ENCODE data around the gene NR1I3. TPM values are rescaled to one million over a fixed set of nuclear protein-coding genes. Genes with fewer than 3 reads are reported as not detected.

The NR1I3 gene
- total and polyA plus RNA-seq, 2 of the 13 experiments (the other 11 are each of a cell fraction or from before 2014, with no cell fraction given) = 0.62 to 0.95 TPM

DNA sequence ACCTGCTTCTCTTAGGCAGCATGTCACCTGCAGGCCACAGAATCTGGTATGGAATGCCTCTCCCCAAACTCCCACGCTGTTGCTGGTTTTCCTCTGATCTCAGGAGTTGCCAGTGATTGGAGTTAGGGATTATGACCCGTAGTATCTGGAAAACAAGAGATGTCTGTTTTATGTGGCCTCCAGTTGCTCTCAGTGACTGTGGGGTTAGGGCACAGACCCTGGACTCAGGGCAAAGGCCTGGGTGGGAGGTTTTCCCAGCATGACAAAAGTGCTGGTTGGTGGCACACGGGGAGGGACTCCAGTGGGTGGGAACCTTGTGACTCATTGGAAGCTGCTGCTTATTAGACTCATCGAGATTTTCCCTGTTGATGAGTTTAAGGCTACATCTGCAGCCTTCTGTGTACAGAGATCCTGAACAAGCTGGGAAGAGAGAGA is at the start of gene NR1I3 (continued):
- TF ChIP-seq, protein P1, sequence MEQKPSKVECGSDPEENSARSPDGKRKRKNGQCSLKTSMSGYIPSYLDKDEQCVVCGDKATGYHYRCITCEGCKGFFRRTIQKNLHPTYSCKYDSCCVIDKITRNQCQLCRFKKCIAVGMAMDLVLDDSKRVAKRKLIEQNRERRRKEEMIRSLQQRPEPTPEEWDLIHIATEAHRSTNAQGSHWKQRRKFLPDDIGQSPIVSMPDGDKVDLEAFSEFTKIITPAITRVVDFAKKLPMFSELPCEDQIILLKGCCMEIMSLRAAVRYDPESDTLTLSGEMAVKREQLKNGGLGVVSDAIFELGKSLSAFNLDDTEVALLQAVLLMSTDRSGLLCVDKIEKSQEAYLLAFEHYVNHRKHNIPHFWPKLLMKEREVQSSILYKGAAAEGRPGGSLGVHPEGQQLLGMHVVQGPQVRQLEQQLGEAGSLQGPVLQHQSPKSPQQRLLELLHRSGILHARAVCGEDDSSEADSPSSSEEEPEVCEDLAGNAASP (CRISPR knock-in tag; IDR thresholded peaks at IDR 0.05; ENCODE audit: borderline replicate concordance) = peak; percentile 54; the same call in 1 of the 2 replicates
- no peak for TF ChIP-seq ZNF510 (CRISPR knock-in tag; IDR thresholded peaks at IDR 0.05; ENCODE audit: low read depth)
- TF ChIP-seq SRF (IDR thresholded peaks at IDR 0.05; ENCODE audit: low read depth, low read length) = no peak
- TF ChIP-seq, protein P2, sequence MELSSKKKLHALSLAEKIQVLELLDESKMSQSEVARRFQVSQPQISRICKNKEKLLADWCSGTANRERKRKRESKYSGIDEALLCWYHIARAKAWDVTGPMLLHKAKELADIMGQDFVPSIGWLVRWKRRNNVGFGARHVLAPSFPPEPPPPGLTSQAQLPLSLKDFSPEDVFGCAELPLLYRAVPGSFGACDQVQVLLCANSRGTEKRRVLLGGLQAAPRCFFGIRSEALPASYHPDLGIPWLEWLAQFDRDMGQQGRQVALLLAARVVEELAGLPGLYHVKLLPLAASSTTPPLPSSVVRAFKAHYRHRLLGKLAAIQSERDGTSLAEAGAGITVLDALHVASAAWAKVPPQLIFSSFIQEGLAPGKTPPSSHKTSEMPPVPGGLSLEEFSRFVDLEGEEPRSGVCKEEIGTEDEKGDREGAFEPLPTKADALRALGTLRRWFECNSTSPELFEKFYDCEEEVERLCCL (CRISPR knock-in tag; IDR thresholded peaks at IDR 0.05; ENCODE audit: borderline replicate concordance) = no peak
- TF ChIP-seq, protein P3, sequence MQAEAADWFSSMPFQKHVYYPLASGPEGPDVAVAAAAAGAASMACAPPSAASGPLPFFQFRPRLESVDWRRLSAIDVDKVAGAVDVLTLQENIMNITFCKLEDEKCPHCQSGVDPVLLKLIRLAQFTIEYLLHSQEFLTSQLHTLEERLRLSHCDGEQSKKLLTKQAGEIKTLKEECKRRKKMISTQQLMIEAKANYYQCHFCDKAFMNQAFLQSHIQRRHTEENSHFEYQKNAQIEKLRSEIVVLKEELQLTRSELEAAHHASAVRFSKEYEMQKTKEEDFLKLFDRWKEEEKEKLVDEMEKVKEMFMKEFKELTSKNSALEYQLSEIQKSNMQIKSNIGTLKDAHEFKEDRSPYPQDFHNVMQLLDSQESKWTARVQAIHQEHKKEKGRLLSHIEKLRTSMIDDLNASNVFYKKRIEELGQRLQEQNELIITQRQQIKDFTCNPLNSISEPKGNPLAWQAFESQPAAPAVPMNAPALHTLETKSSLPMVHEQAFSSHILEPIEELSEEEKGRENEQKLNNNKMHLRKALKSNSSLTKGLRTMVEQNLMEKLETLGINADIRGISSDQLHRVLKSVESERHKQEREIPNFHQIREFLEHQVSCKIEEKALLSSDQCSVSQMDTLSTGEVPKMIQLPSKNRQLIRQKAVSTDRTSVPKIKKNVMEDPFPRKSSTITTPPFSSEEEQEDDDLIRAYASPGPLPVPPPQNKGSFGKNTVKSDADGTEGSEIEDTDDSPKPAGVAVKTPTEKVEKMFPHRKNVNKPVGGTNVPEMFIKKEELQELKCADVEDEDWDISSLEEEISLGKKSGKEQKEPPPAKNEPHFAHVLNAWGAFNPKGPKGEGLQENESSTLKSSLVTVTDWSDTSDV (CRISPR knock-in tag; IDR thresholded peaks at IDR 0.05) = no peak
- no peak for TF ChIP-seq CHCHD3 (CRISPR knock-in tag; IDR thresholded peaks at IDR 0.05)
- TF ChIP-seq ZNF24 (IDR thresholded peaks at IDR 0.05) = no peak
- TF ChIP-seq ZNF530 (CRISPR knock-in tag; IDR thresholded peaks at IDR 0.05; ENCODE audit: low read depth) = no peak
- TF ChIP-seq NAIF1 (CRISPR knock-in tag; IDR thresholded peaks at IDR 0.05; ENCODE audit: borderline replicate concordance) = no peak
- TF ChIP-seq ZNF136 (CRISPR knock-in tag; IDR thresholded peaks at IDR 0.05; ENCODE audit: low read depth) = 0 out of 2 replicates have a peak, but pooled peaks have one; percentile 67
- TF ChIP-seq ZNF75D (CRISPR knock-in tag; IDR thresholded peaks at IDR 0.05; ENCODE audit: borderline replicate concordance) = no peak
- no peak for TF ChIP-seq JUNB (CRISPR knock-in tag; IDR thresholded peaks at IDR 0.05; ENCODE audit: borderline replicate concordance)
- peak; percentile 63 for TF ChIP-seq SAP130 (CRISPR knock-in tag; IDR thresholded peaks at IDR 0.05; ENCODE audit: low read depth)
- TF ChIP-seq NFKB2 (CRISPR knock-in tag; IDR thresholded peaks at IDR 0.05; ENCODE audit: borderline replicate concordance) = no peak
- TF ChIP-seq, protein P4, sequence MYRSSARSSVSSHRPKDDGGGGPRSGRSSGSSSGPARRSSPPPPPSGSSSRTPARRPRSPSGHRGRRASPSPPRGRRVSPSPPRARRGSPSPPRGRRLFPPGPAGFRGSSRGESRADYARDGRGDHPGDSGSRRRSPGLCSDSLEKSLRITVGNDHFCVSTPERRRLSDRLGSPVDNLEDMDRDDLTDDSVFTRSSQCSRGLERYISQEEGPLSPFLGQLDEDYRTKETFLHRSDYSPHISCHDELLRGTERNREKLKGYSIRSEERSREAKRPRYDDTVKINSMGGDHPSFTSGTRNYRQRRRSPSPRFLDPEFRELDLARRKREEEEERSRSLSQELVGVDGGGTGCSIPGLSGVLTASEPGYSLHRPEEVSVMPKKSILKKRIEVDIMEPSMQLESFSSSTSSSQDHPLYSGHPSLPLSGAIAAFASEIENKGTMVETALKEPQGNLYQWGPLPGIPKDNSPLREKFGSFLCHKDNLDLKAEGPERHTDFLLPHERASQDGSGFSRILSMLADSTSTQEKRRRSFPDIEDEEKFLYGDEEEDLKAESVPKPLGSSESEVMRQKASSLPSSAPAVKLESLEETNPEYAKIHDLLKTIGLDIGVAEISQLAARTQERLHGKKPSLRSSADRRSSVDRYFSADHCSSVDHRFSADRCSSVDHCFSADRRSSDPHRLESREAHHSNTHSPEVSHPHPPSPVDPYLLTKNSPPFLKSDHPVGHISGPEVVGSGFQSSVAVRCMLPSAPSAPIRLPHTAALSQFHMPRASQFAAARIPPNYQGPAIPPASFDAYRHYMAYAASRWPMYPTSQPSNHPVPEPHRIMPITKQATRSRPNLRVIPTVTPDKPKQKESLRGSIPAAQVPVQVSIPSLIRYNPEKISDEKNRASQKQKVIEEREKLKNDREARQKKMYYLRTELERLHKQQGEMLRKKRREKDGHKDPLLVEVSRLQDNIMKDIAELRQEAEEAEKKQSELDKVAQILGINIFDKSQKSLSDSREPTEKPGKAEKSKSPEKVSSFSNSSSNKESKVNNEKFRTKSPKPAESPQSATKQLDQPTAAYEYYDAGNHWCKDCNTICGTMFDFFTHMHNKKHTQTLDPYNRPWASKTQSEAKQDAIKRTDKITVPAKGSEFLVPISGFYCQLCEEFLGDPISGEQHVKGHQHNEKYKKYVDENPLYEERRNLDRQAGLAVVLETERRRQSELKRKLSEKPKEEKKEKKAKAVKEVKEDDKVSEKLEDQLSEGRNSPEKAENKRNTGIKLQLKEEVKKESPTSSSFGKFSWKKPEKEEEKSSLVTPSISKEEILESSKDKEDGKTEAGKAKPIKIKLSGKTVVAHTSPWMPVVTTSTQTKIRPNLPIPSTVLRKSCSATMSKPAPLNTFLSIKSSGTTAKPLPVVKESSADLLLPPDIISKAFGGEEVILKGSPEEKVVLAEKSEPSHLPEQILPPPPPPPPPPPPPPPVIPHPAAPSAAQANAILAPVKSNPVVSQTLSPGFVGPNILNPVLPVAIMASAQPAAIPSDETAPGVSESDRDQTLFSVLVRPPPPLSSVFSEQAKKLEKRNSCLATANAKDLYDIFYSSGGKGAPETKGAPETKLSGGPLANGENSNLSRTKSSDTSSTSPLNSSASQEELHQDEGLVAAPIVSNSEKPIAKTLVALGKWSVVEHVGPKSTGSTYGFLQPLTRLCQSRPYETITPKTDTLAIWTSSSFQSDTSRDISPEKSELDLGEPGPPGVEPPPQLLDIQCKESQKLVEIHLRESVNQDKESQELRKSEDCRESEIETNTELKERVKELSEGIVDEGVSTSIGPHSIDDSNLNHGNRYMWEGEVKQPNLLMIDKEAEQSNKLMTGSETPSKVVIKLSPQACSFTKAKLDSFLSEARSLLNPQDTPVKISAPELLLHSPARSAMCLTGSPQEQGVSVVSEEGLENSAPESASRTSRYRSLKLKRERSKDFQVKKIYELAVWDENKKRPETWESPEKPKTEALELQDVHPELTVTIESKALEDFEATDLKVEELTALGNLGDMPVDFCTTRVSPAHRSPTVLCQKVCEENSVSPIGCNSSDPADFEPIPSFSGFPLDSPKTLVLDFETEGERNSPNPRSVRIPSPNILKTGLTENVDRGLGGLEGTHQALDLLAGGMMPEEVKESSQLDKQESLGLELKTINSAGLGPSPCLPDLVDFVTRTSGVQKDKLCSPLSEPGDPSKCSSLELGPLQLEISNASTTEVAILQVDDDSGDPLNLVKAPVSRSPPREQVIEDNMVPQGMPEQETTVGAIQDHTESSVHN (CRISPR knock-in tag; IDR thresholded peaks at IDR 0.05) = no peak
- TF ChIP-seq KDM5B (CRISPR knock-in tag; IDR thresholded peaks at IDR 0.05; ENCODE audit: borderline replicate concordance) = no peak; the same call in 1 of the 2 replicates
